Measurements from ENCODE around the gene ATP6V1A. TPM values are rescaled to one million over a fixed set of nuclear protein-coding genes. Genes with fewer than 3 reads are reported as not detected.
"Not testable (repeated sequence)": the region's sequence is repeated elsewhere in the genome, so short reads cannot be mapped to it uniquely, and the experiment has no call there.

Gene ATP6V1A
- polyA plus RNA-seq, 1 of the 3 experiments (the other 2 are of a cell fraction), result 12.1 TPM

- Histone ChIP-seq H4K20me1 (ENCODE audit: insufficient read depth) (no peaks in the 10 kb centered on the region), H3K9me3 (no peaks in the 10 kb centered on the region), H3K4me1 (ENCODE audit: control insufficient read depth in 1 of 2, insufficient read depth in 2 of 2, low read depth in 1 of 2, low read length in 1 of 2) (no peaks in the 10 kb centered on the region), H2AFZ (ENCODE audit: low read depth) (no peak overlapping the region), H3K9ac (no peak overlapping the region), H3K79me2 (ENCODE audit: insufficient read depth) (no peaks in the 10 kb centered on the region), H3K9me2 (no peaks in the 10 kb centered on the region), H3K27me3 (ENCODE audit: insufficient read depth) (no peaks in the 10 kb centered on the region), H3K4me3 (ENCODE audit: low read depth in 2 of 2, low read length in 1 of 2) (no peak overlapping the region), H3K27ac (ENCODE audit: low read depth in 2 of 2, low read length in 1 of 2) (no peak overlapping the region), H3K36me3 (replicated peaks in 1 of 2; ENCODE audit: control insufficient read depth in 1 of 2, insufficient read depth in 2 of 2, low read length in 1 of 2) (no peaks in the 10 kb centered on the region), H3F3A (replicated peaks; ENCODE audit: insufficient read depth) (peaks cover 9% of the 10 kb centered on the region), H3K4me2 (no peak overlapping the region)
- WGBS (ENCODE audit: low lambda C conversion rate), result 61% methylated on average over 2 of the region's 2 CpGs
- no peak for DNase-seq
- TF ChIP-seq FOSL2 (IDR thresholded peaks at IDR 0.05; ENCODE audit: borderline replicate concordance, low read depth) (no peak), GABPA (IDR thresholded peaks at IDR 0.05; ENCODE audit: low read depth) (no peak), FOXJ3 (CRISPR knock-in tag; IDR thresholded peaks at IDR 0.05) (no peak), RCOR1 (IDR thresholded peaks at IDR 0.05; ENCODE audit: low read length) (no peak), EZH2phosphoT487 (IDR thresholded peaks at IDR 0.05; ENCODE audit: borderline replicate concordance, low read depth) (no peak), TCF12 (IDR thresholded peaks at IDR 0.05) (no peak), REST (IDR thresholded peaks at IDR 0.05; ENCODE audit: low read depth, low read length) (no peak), PBX3 (IDR thresholded peaks at IDR 0.05) (no peak), RFX5 (IDR thresholded peaks at IDR 0.05; ENCODE audit: low read length) (no peak), SIN3A (IDR thresholded peaks at IDR 0.05; ENCODE audit: borderline replicate concordance, low read depth, low read length) (no peak), TAF1 (IDR thresholded peaks at IDR 0.05; ENCODE audit: borderline replicate concordance, low read depth, low read length) (no peak), USF2 (IDR thresholded peaks at IDR 0.05; ENCODE audit: borderline replicate concordance, low read depth, low read length) (no peak), MAX (IDR thresholded peaks at IDR 0.05; ENCODE audit: low read depth) (no peak), TEAD4 (IDR thresholded peaks at IDR 0.05; ENCODE audit: borderline replicate concordance, insufficient read depth) (no peak), GATA2 (CRISPR knock-in tag; IDR thresholded peaks at IDR 0.05) (no peak)
- CTCF ChIA-PET, result interaction anchor here (0.6 to 1.3 kb wide), 2 partner anchors 9 to 10 kb away, joined by 3 to 4 read pairs; partner anchors contain the start of gene GRAMD1C
- POLR2A ChIA-PET, result no interaction called here
These were observed 101.0 kb downstream of the ATP6V1A start for GRCh38 chr3:113847664-113848461.

GRCh38 chr3:113849071-113849470 is 102.2 kb downstream of the ATP6V1A start:
- H3K9ac ChIP-seq; POLR2A ChIA-PET; H3K4me1 ChIP-seq (ENCODE audit: control insufficient read depth in 1 of 2, insufficient read depth in 2 of 2, low read depth in 1 of 2, low read length in 1 of 2); H3K4me2 ChIP-seq; H3K9me2 ChIP-seq; H3K27ac ChIP-seq (ENCODE audit: low read depth in 2 of 2, low read length in 1 of 2); H3K4me3 ChIP-seq (ENCODE audit: low read depth in 2 of 2, low read length in 1 of 2); H3F3A ChIP-seq (replicated peaks; ENCODE audit: insufficient read depth); H3K79me2 ChIP-seq (ENCODE audit: insufficient read depth); H3K27me3 ChIP-seq (ENCODE audit: insufficient read depth); DNase-seq; H2AFZ ChIP-seq (ENCODE audit: low read depth); H3K36me3 ChIP-seq (replicated peaks in 1 of 2; ENCODE audit: control insufficient read depth in 1 of 2, insufficient read depth in 2 of 2, low read length in 1 of 2); H3K9me3 ChIP-seq; H4K20me1 ChIP-seq (ENCODE audit: insufficient read depth): not testable (repeated sequence)
- CTCF ChIA-PET, result interaction anchor here (1.3 kb wide), 1 partner anchor 10 kb away, joined by 4 read pairs; the partner anchor contains the start of gene GRAMD1C
- 85% methylated on average over 3 of the region's 3 CpGs for WGBS (ENCODE audit: low lambda C conversion rate)

- H3K27me3 ChIP-seq (ENCODE audit: insufficient read depth), result not testable (repeated sequence)
- 75% methylated on average over 14 of the region's 22 CpGs for WGBS (ENCODE audit: low lambda C conversion rate)
These were observed 103.0 kb downstream of the ATP6V1A start for GRCh38 chr3:113849841-113850240.

More at GRCh38 chr3:113849841-113850240, 103.0 kb downstream of the ATP6V1A start:
- H3K9me2 ChIP-seq; POLR2A ChIA-PET; H3K9me3 ChIP-seq; H3K36me3 ChIP-seq (replicated peaks in 1 of 2; ENCODE audit: control insufficient read depth in 1 of 2, insufficient read depth in 2 of 2, low read length in 1 of 2); CTCF ChIA-PET; DNase-seq; H3K4me2 ChIP-seq; H3K4me3 ChIP-seq (ENCODE audit: low read depth in 2 of 2, low read length in 1 of 2); H3F3A ChIP-seq (replicated peaks; ENCODE audit: insufficient read depth); H3K4me1 ChIP-seq (ENCODE audit: control insufficient read depth in 1 of 2, insufficient read depth in 2 of 2, low read depth in 1 of 2, low read length in 1 of 2); H3K79me2 ChIP-seq (ENCODE audit: insufficient read depth); H4K20me1 ChIP-seq (ENCODE audit: insufficient read depth); H3K27ac ChIP-seq (ENCODE audit: low read depth in 2 of 2, low read length in 1 of 2); H3K9ac ChIP-seq; H2AFZ ChIP-seq (ENCODE audit: low read depth): not testable (repeated sequence)
